SW480 (cell line): ENCODE measurements around the gene LEKR1.
"Not testable (repeated sequence)": the region's sequence is repeated elsewhere in the genome, so short reads cannot be mapped to it uniquely, and the experiment has no call there.

Experiments
- DNase-seq: peaks from one replicate; pipeline ENCODE4 v3.0.0-alpha.2; 2016; ENCODE audit warnings: low spot score

The LEKR1 gene

GRCh38 chr3:156826144-156826895 lies at the start of gene LEKR1:
TSS of gene LEKR1 (plus strand) at chr3:156826353. CDS start at chr3:156829330, 2,977 bp downstream.
- peak; percentile 98 for DNase-seq

GRCh38 chr3:156776871-156777270 lies 49.3 kb upstream of the LEKR1 start:
- no peak for DNase-seq

- no peak for DNase-seq
Observed at GRCh38 chr3:156781310-156782230, 44.6 kb upstream of the LEKR1 start.

GRCh38 chr3:156782319-156782718 lies 43.8 kb upstream of the LEKR1 start:
- DNase-seq: no peak

- no peak for DNase-seq
Observed at GRCh38 chr3:156782921-156783320, 43.2 kb upstream of the LEKR1 start.

GRCh38 chr3:156787001-156787400 lies 39.2 kb upstream of the LEKR1 start:
- no peak for DNase-seq

- peak; percentile 66 for DNase-seq
Observed at GRCh38 chr3:156787926-156788663, 38.1 kb upstream of the LEKR1 start.

GRCh38 chr3:156788846-156789245 lies 37.3 kb upstream of the LEKR1 start:
- no peak for DNase-seq

GRCh38 chr3:156790156-156790555 lies 36.0 kb upstream of the LEKR1 start:
- DNase-seq: no peak

- no peak for DNase-seq
Observed at GRCh38 chr3:156792114-156792513, 34.0 kb upstream of the LEKR1 start.

- no peak for DNase-seq
Observed at GRCh38 chr3:156792536-156792935, 33.6 kb upstream of the LEKR1 start.

GRCh38 chr3:156792945-156793344 lies 33.2 kb upstream of the LEKR1 start:
- DNase-seq: no peak

GRCh38 chr3:156793400-156793799 lies 32.8 kb upstream of the LEKR1 start:
- DNase-seq: no peak

GRCh38 chr3:156793851-156794250 lies 32.3 kb upstream of the LEKR1 start:
- no peak for DNase-seq

- DNase-seq: no peak
Observed at GRCh38 chr3:156795890-156796481, 30.2 kb upstream of the LEKR1 start.

- no peak for DNase-seq
Observed at GRCh38 chr3:156797368-156797767, 28.8 kb upstream of the LEKR1 start.

- DNase-seq: not testable (repeated sequence)
Observed at GRCh38 chr3:156800287-156800686, 25.9 kb upstream of the LEKR1 start.

- no peak for DNase-seq
Observed at GRCh38 chr3:156801746-156802145, 24.4 kb upstream of the LEKR1 start.

GRCh38 chr3:156802821-156803606 lies 23.1 kb upstream of the LEKR1 start:
- no peak for DNase-seq

- no peak for DNase-seq
Observed at GRCh38 chr3:156803952-156804741, 22.0 kb upstream of the LEKR1 start.
